HG02642 (cell line): ENCODE results near the gene LHCGR.
"Not testable (repeated sequence)": the region's sequence is repeated elsewhere in the genome, so short reads cannot be mapped to it uniquely, and the experiment has no call there.

ENCODE experiments used
- ATAC-seq: cut with Tn5 transposase; IDR thresholded peaks from one replicate; pipeline ENCODE4 v1.9.1; 2021; ENCODE audit warnings: mild to moderate bottlenecking; ENCODE audit not compliant: unreplicated experiment, poor library complexity

Gene LHCGR

DNA sequence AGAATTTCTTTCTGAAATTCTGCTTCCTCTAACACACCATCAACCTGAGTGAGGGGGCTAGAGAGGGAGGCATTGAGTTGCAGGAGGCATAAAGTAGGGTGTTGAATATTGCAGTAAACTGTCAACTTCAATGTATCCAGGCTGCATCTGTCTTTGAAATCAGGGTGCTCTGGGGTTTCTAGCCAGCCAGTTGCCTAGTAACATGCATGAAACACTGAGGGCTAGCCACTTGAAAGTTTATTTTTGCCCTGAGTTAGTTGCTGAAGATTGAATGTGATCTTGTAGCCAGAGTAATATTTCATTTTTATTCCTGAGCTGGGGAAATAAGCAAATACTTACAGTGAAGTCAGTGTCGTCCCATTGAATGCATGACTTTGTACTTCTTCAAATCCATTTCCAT lies 41.9 kb downstream of the LHCGR start:
- ATAC-seq = no peak

DNA sequence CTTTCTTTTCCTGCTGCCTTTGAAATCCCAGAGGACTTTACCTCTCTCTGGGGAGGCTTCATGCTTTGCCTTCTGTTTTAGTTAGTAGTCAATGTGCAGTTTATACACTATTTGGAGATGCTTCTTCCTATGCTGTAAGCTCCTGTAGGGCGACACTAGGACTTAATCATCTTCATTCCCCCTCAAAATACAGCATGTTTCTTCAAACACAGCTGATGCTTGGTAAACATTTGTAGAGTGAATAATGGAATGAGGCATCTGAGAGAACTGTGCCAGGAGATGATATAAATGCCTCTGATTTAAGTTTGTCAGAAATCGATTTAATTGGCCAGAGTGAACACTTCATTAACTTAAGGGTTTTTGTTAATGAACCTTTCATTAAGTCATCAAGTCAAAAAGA lies 43.4 kb downstream of the LHCGR start:
- no peak for ATAC-seq

GRCh38 chr2:48711343-48711742 lies 44.2 kb downstream of the LHCGR start:
- ATAC-seq = no peak

GRCh38 chr2:48709096-48710034 lies 46.2 kb downstream of the LHCGR start:
- ATAC-seq = no peak

GRCh38 chr2:48707466-48707865 lies 48.1 kb downstream of the LHCGR start:
- no peak for ATAC-seq

DNA sequence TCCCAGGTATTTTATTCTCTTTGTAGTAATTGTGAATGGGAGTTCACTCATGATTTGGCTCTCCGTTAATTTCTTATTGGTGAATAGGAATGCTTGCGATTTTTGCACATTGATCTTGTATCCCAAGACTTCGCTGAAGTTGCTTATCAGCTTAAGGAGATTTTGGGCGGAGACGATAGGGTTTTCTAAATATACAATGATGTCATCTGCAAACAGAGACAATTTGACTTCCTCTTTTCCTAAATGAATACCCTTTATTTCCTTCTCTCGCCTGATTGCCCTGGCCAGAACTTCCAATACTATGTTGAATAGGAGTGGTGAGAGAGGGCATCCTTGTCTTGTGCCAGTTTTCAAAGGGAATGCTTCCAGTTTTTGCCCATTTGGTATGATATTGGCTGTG lies 51.9 kb downstream of the LHCGR start:
- not testable (repeated sequence) for ATAC-seq

- ATAC-seq = no peak
These were observed 56.1 kb downstream of the LHCGR start for GRCh38 chr2:48699348-48699930.

DNA sequence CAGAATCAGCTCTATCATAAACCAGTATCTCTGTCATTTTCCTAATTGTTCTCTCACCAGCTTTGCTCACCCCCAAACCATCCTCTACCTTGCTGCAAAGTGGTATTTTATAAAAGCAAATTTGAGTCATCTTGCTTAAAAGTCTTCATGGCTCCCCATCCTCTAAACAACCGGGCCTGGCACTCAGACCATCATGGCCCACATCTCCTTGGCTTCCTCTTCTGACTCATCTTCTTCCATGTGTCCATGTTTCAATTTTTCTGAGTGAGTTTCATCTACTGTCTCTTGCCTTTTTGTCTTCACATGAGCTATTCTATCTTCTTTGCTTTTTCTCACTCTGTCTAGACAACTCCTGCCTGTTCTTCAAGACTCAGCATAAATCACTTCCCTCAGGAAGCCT lies 58.6 kb downstream of the LHCGR start:
- ATAC-seq = no peak

DNA sequence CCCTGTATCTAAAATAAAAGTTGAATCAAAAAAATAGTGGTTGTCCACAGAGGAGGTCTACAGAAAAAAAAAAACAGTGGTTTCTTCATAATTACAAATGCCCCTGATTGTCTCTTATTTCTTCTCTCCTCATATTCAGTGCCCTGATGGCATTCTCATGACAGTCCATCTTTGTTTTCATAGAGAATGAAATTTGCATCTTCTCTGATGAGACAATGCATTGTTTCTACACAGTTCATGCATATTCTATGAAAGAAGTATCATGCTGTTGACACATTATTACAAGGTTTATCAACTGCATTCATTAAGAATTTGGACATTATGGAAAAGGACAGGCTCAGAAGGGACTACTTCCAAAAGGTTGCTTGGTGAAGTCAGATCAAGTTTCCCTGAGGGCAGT lies 59.5 kb downstream of the LHCGR start:
- ATAC-seq = no peak

- ATAC-seq = no peak
These were observed 61.4 kb downstream of the LHCGR start for GRCh38 chr2:48694149-48694548.

DNA sequence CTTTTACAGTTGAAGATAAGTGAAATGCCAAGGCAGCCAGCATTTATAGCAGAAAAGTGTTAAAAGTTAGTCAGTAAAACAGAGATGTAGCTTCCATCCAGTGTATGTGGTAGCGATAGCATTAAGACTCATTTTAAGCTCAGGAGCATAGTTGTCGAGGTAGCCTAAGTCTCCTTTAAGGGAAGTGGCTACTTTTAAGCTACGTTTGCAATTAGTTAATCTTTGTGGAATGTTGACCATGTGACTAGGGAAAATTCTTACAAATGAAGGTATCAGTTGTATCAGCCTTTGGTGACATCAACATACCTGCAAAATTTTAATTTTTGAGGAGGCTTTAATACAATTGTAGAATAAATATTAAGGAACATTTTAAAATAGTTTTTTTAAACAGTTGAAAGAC lies 61.9 kb downstream of the LHCGR start:
- ATAC-seq = no peak

DNA sequence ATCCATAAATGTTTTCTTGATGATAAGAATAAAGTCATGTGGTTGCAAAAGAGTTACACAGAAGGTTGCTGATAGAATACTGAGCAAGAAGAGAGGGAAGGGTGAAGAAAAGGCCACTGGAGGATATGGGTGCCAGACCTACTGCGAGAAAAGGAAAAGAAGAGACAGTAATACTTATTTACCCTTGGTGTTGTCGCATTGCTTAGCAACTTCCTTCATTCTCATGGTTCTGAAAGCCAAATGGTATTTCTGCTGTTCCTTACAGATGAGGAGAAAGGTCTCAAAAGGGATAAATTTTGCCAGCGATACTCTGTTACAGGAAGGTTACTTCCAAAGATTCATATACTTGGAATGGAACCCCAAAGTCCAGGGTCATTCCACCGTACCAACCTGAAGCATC lies 62.5 kb downstream of the LHCGR start:
- no peak for ATAC-seq

GRCh38 chr2:48691935-48692691 lies 63.4 kb downstream of the LHCGR start:
- ATAC-seq = no peak

GRCh38 chr2:48685126-48685525 lies 70.4 kb downstream of the LHCGR start:
- ATAC-seq = no peak

DNA sequence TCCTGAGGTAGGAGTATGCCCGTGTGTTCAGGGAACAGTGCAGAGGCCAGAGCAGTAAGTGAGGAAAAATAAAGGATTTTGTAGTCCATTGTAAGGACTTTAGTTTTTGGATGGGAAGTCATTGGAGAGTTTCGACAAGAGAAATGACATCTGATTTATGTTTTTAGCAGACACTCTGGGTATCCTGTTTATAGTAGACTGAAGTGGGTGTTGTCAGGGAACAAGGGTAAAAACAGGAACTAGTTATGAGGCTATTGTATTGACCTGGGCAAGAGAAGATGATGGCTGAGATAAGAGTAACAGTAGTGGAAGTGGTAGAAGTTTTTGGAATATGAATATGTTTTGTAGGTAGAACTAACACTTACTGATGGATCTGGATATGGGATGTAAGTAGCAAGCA lies 78.1 kb downstream of the LHCGR start:
- no peak for ATAC-seq

- ATAC-seq = no peak
These were observed 80.6 kb downstream of the LHCGR start for GRCh38 chr2:48674933-48675332.

DNA sequence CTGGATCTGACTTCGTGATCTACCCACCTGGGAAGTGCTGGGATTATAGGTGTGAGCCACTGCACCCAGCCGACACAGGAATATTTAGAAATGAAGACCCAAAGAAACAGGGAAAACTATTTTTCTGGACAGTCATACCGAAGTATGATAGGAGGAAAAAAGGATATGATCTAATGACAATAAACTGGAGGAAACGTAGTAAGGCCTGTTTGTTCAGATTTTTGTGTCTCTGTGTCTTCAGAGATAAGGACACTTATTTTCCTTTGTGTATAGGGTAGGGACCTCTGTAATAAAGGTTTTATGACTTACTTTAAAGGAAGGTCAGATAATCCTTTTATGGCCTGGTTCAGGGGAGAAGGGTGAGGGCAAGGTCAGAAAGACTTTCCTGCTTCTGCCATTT lies 81.9 kb downstream of the LHCGR start:
- no peak for ATAC-seq

- peak; percentile 67 for ATAC-seq
These were observed 86.5 kb downstream of the LHCGR start for GRCh38 chr2:48668992-48669391.

- no peak for ATAC-seq
These were observed 104.2 kb downstream of the LHCGR start for GRCh38 chr2:48651158-48651790.

- ATAC-seq = no peak
These were observed 117.3 kb downstream of the LHCGR start for GRCh38 chr2:48638261-48638660.
